Bronchial epithelial cell (primary cell): ENCODE measurements around the gene SARDH. TPM values are rescaled to one million over a fixed set of nuclear protein-coding genes. Genes with fewer than 3 reads are reported as not detected.
A peak's percentile ranks its signal among the peaks of the same experiment; 100 is the strongest.
"Not testable (repeated sequence)": the region's sequence is repeated elsewhere in the genome, so short reads cannot be mapped to it uniquely, and the experiment has no call there.

Experiments used
- DNase-seq: peaks from one replicate; pipeline ENCODE4 v3.0.0-alpha.2; 2010; ENCODE audit warnings: low read depth
- FAIRE-seq: peaks from 2 replicates; lab custom pipeline; 2011; peaks lifted over from hg19 to GRCh38; lab: Jason Lieb, UNC
- H3K27me3 ChIP-seq: 2 replicates; pipeline ENCODE4 v1.5.1; 2011; ENCODE audit warnings: low read length; ENCODE audit not compliant: control insufficient read depth, insufficient read depth
- H3K36me3 ChIP-seq: 2 replicates; pipeline ENCODE4 v1.5.1; 2011; ENCODE audit warnings: low read length; ENCODE audit not compliant: control insufficient read depth, insufficient read depth
- H3K4me3 ChIP-seq: 2 replicates; pipeline ENCODE4 v1.5.1; 2011; ENCODE audit warnings: mild to moderate bottlenecking, low read depth, low read length, control low read depth
- CTCF ChIP-seq: IDR thresholded peaks from 2 replicates; pipeline ENCODE4 v1.5.1; 2011; ENCODE audit warnings: mild to moderate bottlenecking, moderate library complexity, low read length, control low read depth, inconsistent platforms; ENCODE audit not compliant: insufficient read depth, severe bottlenecking
- total RNA-seq: library from RNA; depleted of rRNA; stranded (reverse); fragments of >200 nt; gene quantifications from 2 replicates; pipeline ENCODE4 v1.2.1, GENCODE V29; 2014

SARDH gene
- total RNA-seq, 1 donor from 2014 or later: under 0.01 TPM

- Histone ChIP-seq H3K4me3 (no peak overlapping the region), H3K27me3 (no peaks in the 10 kb centered on the region), H3K36me3 (no peaks in the 10 kb centered on the region)
- FAIRE-seq: no peak
- no peak for DNase-seq
- TF ChIP-seq CTCF: no peak
Observed at GRCh38 chr9:133754688-133755227, 16.6 kb upstream of the SARDH start.

- no peak for TF ChIP-seq CTCF
- DNase-seq: no peak
- FAIRE-seq: no peak
- no peaks in the 10 kb centered on the region for H3K27me3 ChIP-seq
- H3K4me3 ChIP-seq: no peak overlapping the region
- no peaks in the 10 kb centered on the region for H3K36me3 ChIP-seq
Observed at GRCh38 chr9:133754187-133754586, 16.0 kb upstream of the SARDH start.

GRCh38 chr9:133752739-133753446, 14.7 kb upstream of the SARDH start:
- no peak for TF ChIP-seq CTCF
- DNase-seq (no peak), FAIRE-seq (peak; percentile 55)
- no peaks in the 10 kb centered on the region for H3K27me3 ChIP-seq
- H3K4me3 ChIP-seq: no peak overlapping the region
- H3K36me3 ChIP-seq: no peaks in the 10 kb centered on the region

- Histone ChIP-seq H3K27me3 (no peaks in the 10 kb centered on the region), H3K36me3 (no peaks in the 10 kb centered on the region), H3K4me3 (no peak overlapping the region)
- DNase-seq (no peak), FAIRE-seq (no peak)
- TF ChIP-seq CTCF: no peak
Observed at GRCh38 chr9:133750982-133751649, 13.0 kb upstream of the SARDH start.

- H3K27me3 ChIP-seq: no peaks in the 10 kb centered on the region
- FAIRE-seq (no peak), DNase-seq (no peak)
- H3K36me3 ChIP-seq: no peaks in the 10 kb centered on the region
- TF ChIP-seq CTCF: no peak
- no peak overlapping the region for H3K4me3 ChIP-seq
Observed at GRCh38 chr9:133747309-133747708, 9.2 kb upstream of the SARDH start.

GRCh38 chr9:133744528-133744927, 6.4 kb upstream of the SARDH start:
- not testable (repeated sequence) for DNase-seq, H3K36me3 ChIP-seq, FAIRE-seq, H3K4me3 ChIP-seq, H3K27me3 ChIP-seq
